Mesothelial cell of epicardium (in vitro differentiated cells): ENCODE data around the gene DBH. TPM values are rescaled to one million over a fixed set of nuclear protein-coding genes. Genes with fewer than 3 reads are reported as not detected.

Experiments
- DNase-seq, 2 experiments: peaks; one replicate each; pipeline ENCODE4 v3.0.0; 2021; ENCODE audit warnings: low spot score in 2 of 2; ENCODE audit not compliant: unreplicated experiment in 2 of 2
- H3K27ac Mint-ChIP-seq: 2 replicates; pipeline ENCODE4 v1.8.0; 2021; ENCODE audit warnings: mixed read lengths
- H3K27me3 Mint-ChIP-seq: 2 replicates; pipeline ENCODE4 v1.8.0; 2021; ENCODE audit warnings: low read depth, mixed read lengths
- H3K36me3 Mint-ChIP-seq: 2 replicates; pipeline ENCODE4 v1.8.0; 2021; ENCODE audit warnings: mixed read lengths
- H3K4me1 Mint-ChIP-seq: 2 replicates; pipeline ENCODE4 v1.8.0; 2021; ENCODE audit warnings: mixed read lengths
- H3K4me3 Mint-ChIP-seq: 2 replicates; pipeline ENCODE4 v1.8.0; 2021; ENCODE audit warnings: mild to moderate bottlenecking, moderate library complexity, mixed read lengths
- H3K9me3 Mint-ChIP-seq: 2 replicates; pipeline ENCODE4 v1.8.0; 2021; ENCODE audit warnings: mixed read lengths
- CTCF ChIP-seq: fragments of 200-600 bp; sonication (generic); IDR thresholded peaks from one replicate; pipeline ENCODE4 v1.5.0; 2021; ENCODE audit warnings: antibody characterized with exemption; ENCODE audit not compliant: unreplicated experiment
- total RNA-seq: library from RNA; stranded (reverse); gene quantifications from 3 replicates; pipeline ENCODE4 v1.2.1, GENCODE V29; 2021

DBH gene
- total RNA-seq, 1 donor from 2014 or later: not detected

- H3K27me3 Mint-ChIP-seq: peaks cover 84% of the 10 kb centered on the region
- no peak overlapping the region for H3K27ac Mint-ChIP-seq
- no peak for DNase-seq
- no peaks in the 10 kb centered on the region for H3K4me1 Mint-ChIP-seq
- no peaks in the 10 kb centered on the region for H3K36me3 Mint-ChIP-seq
- no peaks in the 10 kb centered on the region for H3K9me3 Mint-ChIP-seq
- peak overlapping the region; percentile 31 for H3K4me3 Mint-ChIP-seq
- TF ChIP-seq CTCF: no peak
These were observed 27.8 kb upstream of the DBH start for GRCh38 chr9:133608382-133608781.

GRCh38 chr9:133608889-133609288 lies 27.3 kb upstream of the DBH start:
- no peaks in the 10 kb centered on the region for H3K9me3 Mint-ChIP-seq
- no peak overlapping the region for H3K4me3 Mint-ChIP-seq
- no peaks in the 10 kb centered on the region for H3K36me3 Mint-ChIP-seq
- no peaks in the 10 kb centered on the region for H3K4me1 Mint-ChIP-seq
- no peak for TF ChIP-seq CTCF
- no peak for DNase-seq
- no peak overlapping the region for H3K27ac Mint-ChIP-seq
- peaks cover 89% of the 10 kb centered on the region for H3K27me3 Mint-ChIP-seq

- peaks cover 92% of the 10 kb centered on the region for H3K27me3 Mint-ChIP-seq
- H3K9me3 Mint-ChIP-seq: no peaks in the 10 kb centered on the region
- no peaks in the 10 kb centered on the region for H3K4me1 Mint-ChIP-seq
- DNase-seq: peak; percentile 78 to 89
- peak within 1 kb of the TSS; percentile 31 for H3K4me3 Mint-ChIP-seq
- H3K36me3 Mint-ChIP-seq: no peaks in the 10 kb centered on the region
- no peak for TF ChIP-seq CTCF
- no peak within 1 kb of the TSS for H3K27ac Mint-ChIP-seq
These were observed 26.7 kb upstream of the DBH start, which contains the start of gene FAM163B for GRCh38 chr9:133609311-133610098. TSS of gene FAM163B (minus strand) at chr9:133609389. CDS start at chr9:133580223, 29,166 bp downstream.

- no peak for DNase-seq
- H3K36me3 Mint-ChIP-seq: no peaks in the 10 kb centered on the region
- no peak overlapping the region for H3K27ac Mint-ChIP-seq
- no peaks in the 10 kb centered on the region for H3K9me3 Mint-ChIP-seq
- H3K4me1 Mint-ChIP-seq: no peaks in the 10 kb centered on the region
- no peak for TF ChIP-seq CTCF
- peaks cover 92% of the 10 kb centered on the region for H3K27me3 Mint-ChIP-seq
- no peak overlapping the region for H3K4me3 Mint-ChIP-seq
These were observed 25.3 kb upstream of the DBH start for GRCh38 chr9:133610845-133611244.

- H3K27me3 Mint-ChIP-seq: peaks cover 88% of the 10 kb centered on the region
- no peaks in the 10 kb centered on the region for H3K4me1 Mint-ChIP-seq
- H3K27ac Mint-ChIP-seq: no peak overlapping the region
- no peak for DNase-seq
- H3K4me3 Mint-ChIP-seq: no peak overlapping the region
- H3K36me3 Mint-ChIP-seq: no peaks in the 10 kb centered on the region
- no peaks in the 10 kb centered on the region for H3K9me3 Mint-ChIP-seq
- TF ChIP-seq CTCF: no peak
These were observed 24.1 kb upstream of the DBH start for GRCh38 chr9:133612051-133612450.
